Endometrial microvascular endothelial cells (primary cell): ENCODE results near the gene ZBED2. TPM values are rescaled to one million over a fixed set of nuclear protein-coding genes. Genes with fewer than 3 reads are reported as not detected.

Source experiments
- total RNA-seq: library from RNA; depleted of rRNA; stranded (reverse); fragments of >200 nt; gene quantifications from one replicate; pipeline ENCODE4 v1.2.3, GENCODE V29; 2015; ENCODE audit errors: inconsistent ontology term

ZBED2 gene
- total RNA-seq, 1 donor from 2014 or later, result not detected

Other genes with a start within 250 kb of the ZBED2 start
- gene CD96, start 53.1 kb downstream of the ZBED2 start, total RNA-seq, result not detected
- gene PLCXD2, start 79.3 kb upstream of the ZBED2 start, total RNA-seq, result 1.9 TPM